EH (cell line): ENCODE results near the gene ARID1B.

Experiments
- DNase-seq: peaks from one replicate; pipeline ENCODE4 v3.0.0-alpha.2; 2015; ENCODE audit warnings: low read depth

The ARID1B gene

GRCh38 chr6:157246048-157246630 is 469.0 kb downstream of the ARID1B start:
- DNase-seq, result peak; percentile 39

- DNase-seq, result no peak
Observed at GRCh38 chr6:157246771-157247484, 469.8 kb downstream of the ARID1B start.

GRCh38 chr6:157248264-157248663 is 471.1 kb downstream of the ARID1B start:
- no peak for DNase-seq

DNA sequence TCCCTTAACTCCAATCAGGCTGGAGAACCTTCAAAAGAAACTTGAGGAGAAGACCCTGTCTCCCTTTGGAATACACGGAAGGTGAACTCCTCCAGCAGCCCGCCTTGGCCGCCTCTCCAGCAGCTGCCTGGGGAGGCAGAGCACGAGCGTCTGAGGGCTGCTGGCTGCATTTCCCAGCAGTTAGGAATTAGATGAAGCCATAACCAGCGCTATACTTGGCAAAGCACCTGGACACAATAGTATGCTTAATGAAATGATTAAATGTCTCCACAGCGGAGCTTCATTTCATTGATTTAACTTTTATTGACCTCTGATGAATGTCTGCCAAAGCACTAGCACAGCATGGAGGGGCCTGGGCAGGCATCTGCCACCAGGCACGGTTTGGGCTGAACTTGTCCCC is 472.6 kb downstream of the ARID1B start:
- DNase-seq, result no peak

GRCh38 chr6:157251586-157252247 is 474.5 kb downstream of the ARID1B start:
- DNase-seq, result no peak

GRCh38 chr6:157253017-157253416 is 475.8 kb downstream of the ARID1B start:
- no peak for DNase-seq

DNA sequence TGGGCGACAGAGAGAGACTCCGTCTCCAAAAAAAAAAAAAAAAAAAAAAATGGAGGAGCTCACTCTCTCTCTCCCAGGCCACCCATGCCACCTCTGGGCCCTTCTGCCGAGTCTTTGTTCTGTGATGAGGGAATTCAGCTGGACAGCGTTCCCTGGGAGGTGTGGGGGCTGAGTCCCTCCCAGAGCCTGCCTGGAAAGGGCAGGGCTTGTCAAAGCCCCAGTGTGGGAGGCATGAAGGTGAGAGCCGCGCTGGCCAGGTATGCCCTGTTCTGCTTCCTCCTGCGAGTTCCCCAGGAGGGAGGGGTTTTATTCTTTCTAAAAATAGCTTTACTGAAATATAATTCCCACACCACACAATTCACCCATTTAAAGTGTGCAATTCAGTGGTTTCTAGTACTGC is 476.5 kb downstream of the ARID1B start:
- no peak for DNase-seq

- no peak for DNase-seq
Observed at GRCh38 chr6:157254538-157254937, 477.4 kb downstream of the ARID1B start.

DNA sequence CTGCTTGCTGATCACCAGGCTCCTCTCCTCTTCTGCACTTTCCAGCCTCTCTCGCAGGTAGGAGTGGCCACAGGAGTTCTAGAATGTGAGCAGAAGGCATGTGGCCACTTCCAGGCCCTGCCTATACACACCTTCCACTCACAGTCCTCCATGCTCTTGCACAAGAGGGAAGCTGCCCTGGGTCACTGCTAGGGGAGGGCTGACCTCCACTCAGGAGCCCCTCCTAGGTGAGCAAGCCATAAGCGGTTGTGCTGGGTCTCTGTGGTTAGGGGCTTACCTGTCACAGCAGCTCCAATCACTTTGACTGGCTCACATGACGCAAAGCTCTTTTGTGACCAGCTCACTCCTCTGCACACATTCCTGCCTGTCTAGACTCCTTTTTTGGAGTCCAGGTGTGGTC is 477.9 kb downstream of the ARID1B start:
- no peak for DNase-seq

- no peak for DNase-seq
Observed at GRCh38 chr6:157258878-157259277, 481.7 kb downstream of the ARID1B start.

GRCh38 chr6:157259443-157259842 is 482.3 kb downstream of the ARID1B start:
- DNase-seq, result no peak
